ENCODE measurements around the gene USP8.

Gene USP8

DNA sequence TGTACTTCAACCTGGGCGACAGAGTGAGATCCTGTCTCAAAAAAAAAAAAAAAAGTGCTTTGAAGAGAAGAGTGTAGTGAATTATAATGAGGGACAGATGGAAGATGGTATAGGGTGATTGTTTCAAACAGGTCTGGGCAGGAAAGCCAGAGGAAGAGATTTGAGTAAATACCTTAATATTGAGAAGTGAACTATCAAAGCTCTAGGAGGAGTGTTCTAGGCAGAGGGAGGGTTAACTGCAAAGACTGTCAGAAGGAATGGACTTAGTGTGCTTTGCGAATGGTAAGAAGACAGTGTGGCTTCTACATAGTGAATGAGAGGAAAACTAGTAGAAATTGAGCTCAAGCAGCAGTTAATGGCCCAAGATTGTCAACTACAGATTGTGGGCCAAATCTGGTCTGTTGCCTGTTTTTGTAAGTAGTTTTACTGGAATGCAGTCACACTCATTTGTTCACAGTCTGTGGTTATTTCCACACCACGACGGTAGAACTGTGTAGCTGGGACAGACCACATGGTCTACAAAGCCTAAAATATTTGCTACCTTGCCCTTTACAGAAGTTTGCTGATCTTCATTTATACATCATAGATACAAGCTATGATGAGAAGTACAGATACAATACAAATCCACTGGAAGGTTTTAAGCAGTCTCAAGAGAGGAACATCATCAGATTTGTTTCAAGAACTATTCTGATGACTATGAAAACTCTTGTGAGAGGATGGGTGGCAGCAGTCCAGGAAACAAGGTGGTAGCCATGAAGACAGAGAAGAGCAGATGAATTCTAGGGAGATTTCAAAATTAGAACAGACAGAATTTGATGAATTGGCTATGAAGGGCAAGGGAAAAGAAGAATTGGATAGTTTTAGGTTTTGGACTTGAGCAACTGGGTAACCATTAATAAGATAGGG is 138.8 kb downstream of the USP8 start:
- H3K4me3 ChIP-seq: no peak overlapping the region
- no peak for DNase-seq (ENCODE audit: low spot score)
- no peak overlapping the region for H3K27ac ChIP-seq
- TF ChIP-seq, protein P1, sequence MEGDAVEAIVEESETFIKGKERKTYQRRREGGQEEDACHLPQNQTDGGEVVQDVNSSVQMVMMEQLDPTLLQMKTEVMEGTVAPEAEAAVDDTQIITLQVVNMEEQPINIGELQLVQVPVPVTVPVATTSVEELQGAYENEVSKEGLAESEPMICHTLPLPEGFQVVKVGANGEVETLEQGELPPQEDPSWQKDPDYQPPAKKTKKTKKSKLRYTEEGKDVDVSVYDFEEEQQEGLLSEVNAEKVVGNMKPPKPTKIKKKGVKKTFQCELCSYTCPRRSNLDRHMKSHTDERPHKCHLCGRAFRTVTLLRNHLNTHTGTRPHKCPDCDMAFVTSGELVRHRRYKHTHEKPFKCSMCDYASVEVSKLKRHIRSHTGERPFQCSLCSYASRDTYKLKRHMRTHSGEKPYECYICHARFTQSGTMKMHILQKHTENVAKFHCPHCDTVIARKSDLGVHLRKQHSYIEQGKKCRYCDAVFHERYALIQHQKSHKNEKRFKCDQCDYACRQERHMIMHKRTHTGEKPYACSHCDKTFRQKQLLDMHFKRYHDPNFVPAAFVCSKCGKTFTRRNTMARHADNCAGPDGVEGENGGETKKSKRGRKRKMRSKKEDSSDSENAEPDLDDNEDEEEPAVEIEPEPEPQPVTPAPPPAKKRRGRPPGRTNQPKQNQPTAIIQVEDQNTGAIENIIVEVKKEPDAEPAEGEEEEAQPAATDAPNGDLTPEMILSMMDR (IDR thresholded peaks at IDR 0.05): no peak

DNA sequence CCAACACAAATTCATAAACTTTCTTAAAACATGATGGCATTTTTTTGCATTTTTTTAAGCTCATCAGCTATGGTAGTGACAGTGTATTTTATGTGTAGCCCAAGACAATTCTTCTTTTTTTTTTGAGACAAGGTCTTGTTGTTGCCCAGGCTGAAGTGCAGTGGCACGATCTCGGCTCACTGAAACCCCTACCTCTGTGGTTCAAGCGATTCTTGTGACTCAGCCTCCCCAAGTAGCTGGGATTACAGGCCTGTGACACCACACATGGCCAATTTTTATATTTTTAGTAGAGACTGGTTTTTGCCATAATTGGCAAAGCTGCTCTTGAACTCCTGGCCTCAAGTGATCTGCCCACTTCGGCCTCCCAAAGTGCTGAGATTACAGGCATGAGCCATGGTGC is 139.6 kb downstream of the USP8 start:
- Histone ChIP-seq H3K27ac (no peak overlapping the region), H3K4me3 (no peak overlapping the region)
- TF ChIP-seq, protein P1 (IDR thresholded peaks at IDR 0.05): no peak
- no peak for DNase-seq (ENCODE audit: low spot score)

Data from coronary artery (tissue), 2 donors.